Left colon (tissue), 2 donors: ENCODE measurements around the gene TTLL3. TPM values are rescaled to one million over a fixed set of nuclear protein-coding genes. Genes with fewer than 3 reads are reported as not detected.

ENCODE experiments used
- ATAC-seq: fragments of 200-7000 bp; cut with Tn5 transposase; one replicate; pipeline ENCODE4 v1.9.1; 2020; ENCODE audit warnings: mild to moderate bottlenecking, moderate library complexity
- DNase-seq, 2 donors: peaks; one replicate each; pipeline ENCODE4 v3.0.0-alpha.2; 2020
- intact Hi-C, 2 donors: fragments of 100-400 bp; cut with DNase I in 1 of 2; cut with micrococcal nuclease in 1 of 2; formaldehyde crosslinking; loops; one replicate each; pipeline versions ENCODE4 v1.11.2 to v1.14.0; 2022; cut with DNase I, micrococcal nuclease
- total RNA-seq, 2 donors: library from RNA; stranded (reverse); fragmentation: NEBNext Ultra II Directional; extraction: Animal tissue kit (Norgen Biotek cat#: 25700); gene quantifications; one replicate each; pipeline ENCODE4 v1.2.1, GENCODE V29; 2021
- donor health status: DM: no; HTN: no; CAD: no.
- donor health status: DM: yes; HTN: yes; CAD: no.

The TTLL3 gene
- total RNA-seq, 2 donors from 2014 or later = 40.2 to 47.1 TPM

GRCh38 chr3:9879830-9880549 is 69.9 kb downstream of the TTLL3 start, which contains the start of gene CIDEC:
CIDEC (minus strand) TSS chr3:9880253; CDS start chr3:9878486, 1,767 bp downstream.
- DNase-seq (no peak), ATAC-seq (no peak)
- intact Hi-C loops = no loop called here

- DNase-seq (no peak), ATAC-seq (no peak)
- intact Hi-C loops = no loop called here
These were observed 71.4 kb downstream of the TTLL3 start for GRCh38 chr3:9881441-9881840.

GRCh38 chr3:9883706-9884554 is 73.9 kb downstream of the TTLL3 start:
- no peak for DNase-seq
- intact Hi-C loops = no loop called here
- ATAC-seq = peak; percentile 4

- ATAC-seq (peak; percentile 96), DNase-seq (peak in 1 of 2 donors; percentile 46)
- intact Hi-C loops = no loop called here
These were observed 74.6 kb downstream of the TTLL3 start for GRCh38 chr3:9884555-9885165.

Other genes with a start within 250 kb of the TTLL3 start
- 10 to 100 TPM; 38.1 to 44.5 TPM for gene MTMR14, start 160.8 kb upstream of the TTLL3 start, total RNA-seq
- gene CPNE9, start 106.4 kb upstream of the TTLL3 start, total RNA-seq = not detected
- 10 to 100 TPM; 14.0 to 15.9 TPM for gene BRPF1, start 78.5 kb upstream of the TTLL3 start, total RNA-seq
- 10 to 100 TPM; 23.8 to 25.0 TPM for gene OGG1, start 60.3 kb upstream of the TTLL3 start, total RNA-seq
- gene CAMK1, start 40.3 kb upstream of the TTLL3 start, total RNA-seq = 10 to 100 TPM in 1 of 2 donors, 1 to 10 TPM in 1; 8.2 to 10.9 TPM
- 10 to 100 TPM; 54.1 to 67.0 TPM for gene TADA3, start 17.8 kb upstream of the TTLL3 start, total RNA-seq
- 100 to 1,000 TPM; 215 to 222 TPM for gene ARPC4, start 17.2 kb upstream of the TTLL3 start, total RNA-seq
- gene RPUSD3, start 33.7 kb downstream of the TTLL3 start, total RNA-seq = 10 to 100 TPM; 27.3 to 29.9 TPM
- 10 to 100 TPM; 24.6 to 26.2 TPM for gene CIDEC, start 70.0 kb downstream of the TTLL3 start, total RNA-seq
- 10 to 100 TPM; 40.9 to 41.7 TPM for gene JAGN1, start 80.3 kb downstream of the TTLL3 start, total RNA-seq
- 10 to 100 TPM; 87.3 to 88.7 TPM for gene IL17RE, start 92.6 kb downstream of the TTLL3 start, total RNA-seq
- gene IL17RC, start 106.8 kb downstream of the TTLL3 start, total RNA-seq = 10 to 100 TPM; 33.4 to 37.8 TPM
- 10 to 100 TPM; 18.8 to 23.8 TPM for gene CRELD1, start 123.6 kb downstream of the TTLL3 start, total RNA-seq
- 1 to 10 TPM; 1.1 to 1.2 TPM for gene PRRT3, start 142.1 kb downstream of the TTLL3 start, total RNA-seq
- gene EMC3, start 176.6 kb downstream of the TTLL3 start, total RNA-seq = 10 to 100 TPM; 82.5 to 88.5 TPM
- 10 to 100 TPM in 1 of 2 donors, 1 to 10 TPM in 1; 5.1 to 10.0 TPM for gene FANCD2, start 216.2 kb downstream of the TTLL3 start, total RNA-seq